ENCODE measurements around the gene ADTRP. TPM values are rescaled to one million over a fixed set of nuclear protein-coding genes. Genes with fewer than 3 reads are reported as not detected.

ADTRP gene
- total and polyA plus RNA-seq, 10 of the 15 experiments (the other 5 are each of a cell fraction or from before 2014, with no cell fraction given), result 0.10 to 2.6 (median 2.1) TPM

GRCh38 chr6:11821781-11822180 is 43.2 kb upstream of the ADTRP start (continued):
- TF ChIP-seq, protein P1, sequence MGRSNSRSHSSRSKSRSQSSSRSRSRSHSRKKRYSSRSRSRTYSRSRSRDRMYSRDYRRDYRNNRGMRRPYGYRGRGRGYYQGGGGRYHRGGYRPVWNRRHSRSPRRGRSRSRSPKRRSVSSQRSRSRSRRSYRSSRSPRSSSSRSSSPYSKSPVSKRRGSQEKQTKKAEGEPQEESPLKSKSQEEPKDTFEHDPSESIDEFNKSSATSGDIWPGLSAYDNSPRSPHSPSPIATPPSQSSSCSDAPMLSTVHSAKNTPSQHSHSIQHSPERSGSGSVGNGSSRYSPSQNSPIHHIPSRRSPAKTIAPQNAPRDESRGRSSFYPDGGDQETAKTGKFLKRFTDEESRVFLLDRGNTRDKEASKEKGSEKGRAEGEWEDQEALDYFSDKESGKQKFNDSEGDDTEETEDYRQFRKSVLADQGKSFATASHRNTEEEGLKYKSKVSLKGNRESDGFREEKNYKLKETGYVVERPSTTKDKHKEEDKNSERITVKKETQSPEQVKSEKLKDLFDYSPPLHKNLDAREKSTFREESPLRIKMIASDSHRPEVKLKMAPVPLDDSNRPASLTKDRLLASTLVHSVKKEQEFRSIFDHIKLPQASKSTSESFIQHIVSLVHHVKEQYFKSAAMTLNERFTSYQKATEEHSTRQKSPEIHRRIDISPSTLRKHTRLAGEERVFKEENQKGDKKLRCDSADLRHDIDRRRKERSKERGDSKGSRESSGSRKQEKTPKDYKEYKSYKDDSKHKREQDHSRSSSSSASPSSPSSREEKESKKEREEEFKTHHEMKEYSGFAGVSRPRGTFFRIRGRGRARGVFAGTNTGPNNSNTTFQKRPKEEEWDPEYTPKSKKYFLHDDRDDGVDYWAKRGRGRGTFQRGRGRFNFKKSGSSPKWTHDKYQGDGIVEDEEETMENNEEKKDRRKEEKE (IDR thresholded peaks at IDR 0.05), result no peak

- SMC1A ChIA-PET (ENCODE audit: uncharacterized antibody, unreplicated experiment), result interaction anchor here (0.6 to 6.9 kb wide), 9 partner anchors 8 to 314 kb away, joined by 3 to 37 read pairs (median 3); no protein-coding TSS in a partner anchor
- Histone ChIP-seq H2AFZ (ENCODE audit: control insufficient read depth, low read depth, low read length) (no peak overlapping the region), H3K4me1 (ENCODE audit: control insufficient read depth, insufficient read depth, low read length) (peaks cover 20% of the 10 kb centered on the region), H4K20me1 (ENCODE audit: control insufficient read depth, insufficient read depth) (no peaks in the 10 kb centered on the region), H3K36me3 (ENCODE audit: control insufficient read depth in 2 of 2, insufficient read depth in 2 of 2, low read length in 1 of 2) (no peaks in the 10 kb centered on the region), H3K4me2 (ENCODE audit: control insufficient read depth, insufficient read depth) (no peak overlapping the region), H3K9me3 (replicated peaks; ENCODE audit: control insufficient read depth, insufficient read depth, low read length) (peaks cover 3% of the 10 kb centered on the region), H3K79me2 (ENCODE audit: control insufficient read depth, insufficient read depth, low read length) (no peaks in the 10 kb centered on the region), H3K27me3 (replicated peaks in 1 of 2; ENCODE audit: control insufficient read depth in 2 of 2, insufficient read depth in 2 of 2, low read length in 1 of 2) (no peaks in the 10 kb centered on the region), H3K4me3 (no peak overlapping the region), H3K9ac (ENCODE audit: control insufficient read depth, insufficient read depth, low read length) (no peak overlapping the region), H3K27ac (ENCODE audit: control insufficient read depth, insufficient read depth) (no peak overlapping the region)
- WGBS (ENCODE audit: insufficient coverage, insufficient replicate concordance, low lambda C conversion rate, missing lambda C conversion rate), result 84% methylated on average over 4 of the region's 4 CpGs
- intact Hi-C loops (cut with micrococcal nuclease; ENCODE audit: unreplicated experiment), result loop anchor here (10.0 kb wide), 1 partner anchor 464 kb away; no protein-coding TSS in a partner anchor
- no peak for FAIRE-seq
- no peak for DNase-seq (ENCODE audit: low read depth, low spot score)
- RAD21 ChIA-PET (ENCODE audit: unreplicated experiment), result interaction anchor here (0.7 to 3.2 kb wide), 3 partner anchors 35 to 466 kb away, joined by 3 to 16 read pairs (median 5); no protein-coding TSS in a partner anchor
- in situ Hi-C loops (cut with MboI), result no loop called here
- no TSS peak for BruUV-seq (replicated peaks)
- POLR2A ChIA-PET, result no interaction called here
- TF ChIP-seq SPI1 (IDR thresholded peaks at IDR 0.05; ENCODE audit: borderline replicate concordance, insufficient read depth, low read depth, low read length) (no peak), ASH2L (IDR thresholded peaks at IDR 0.05; ENCODE audit: borderline replicate concordance, low read depth) (no peak), E2F4 (IDR thresholded peaks at IDR 0.05; ENCODE audit: low read depth, low read length) (no peak), POLR2AphosphoS2 (IDR thresholded peaks at IDR 0.05; ENCODE audit: low read depth, low read length) (no peak), HCFC1 (IDR thresholded peaks at IDR 0.05; ENCODE audit: low read length) (no peak)
- TF ChIP-seq, protein P2, sequence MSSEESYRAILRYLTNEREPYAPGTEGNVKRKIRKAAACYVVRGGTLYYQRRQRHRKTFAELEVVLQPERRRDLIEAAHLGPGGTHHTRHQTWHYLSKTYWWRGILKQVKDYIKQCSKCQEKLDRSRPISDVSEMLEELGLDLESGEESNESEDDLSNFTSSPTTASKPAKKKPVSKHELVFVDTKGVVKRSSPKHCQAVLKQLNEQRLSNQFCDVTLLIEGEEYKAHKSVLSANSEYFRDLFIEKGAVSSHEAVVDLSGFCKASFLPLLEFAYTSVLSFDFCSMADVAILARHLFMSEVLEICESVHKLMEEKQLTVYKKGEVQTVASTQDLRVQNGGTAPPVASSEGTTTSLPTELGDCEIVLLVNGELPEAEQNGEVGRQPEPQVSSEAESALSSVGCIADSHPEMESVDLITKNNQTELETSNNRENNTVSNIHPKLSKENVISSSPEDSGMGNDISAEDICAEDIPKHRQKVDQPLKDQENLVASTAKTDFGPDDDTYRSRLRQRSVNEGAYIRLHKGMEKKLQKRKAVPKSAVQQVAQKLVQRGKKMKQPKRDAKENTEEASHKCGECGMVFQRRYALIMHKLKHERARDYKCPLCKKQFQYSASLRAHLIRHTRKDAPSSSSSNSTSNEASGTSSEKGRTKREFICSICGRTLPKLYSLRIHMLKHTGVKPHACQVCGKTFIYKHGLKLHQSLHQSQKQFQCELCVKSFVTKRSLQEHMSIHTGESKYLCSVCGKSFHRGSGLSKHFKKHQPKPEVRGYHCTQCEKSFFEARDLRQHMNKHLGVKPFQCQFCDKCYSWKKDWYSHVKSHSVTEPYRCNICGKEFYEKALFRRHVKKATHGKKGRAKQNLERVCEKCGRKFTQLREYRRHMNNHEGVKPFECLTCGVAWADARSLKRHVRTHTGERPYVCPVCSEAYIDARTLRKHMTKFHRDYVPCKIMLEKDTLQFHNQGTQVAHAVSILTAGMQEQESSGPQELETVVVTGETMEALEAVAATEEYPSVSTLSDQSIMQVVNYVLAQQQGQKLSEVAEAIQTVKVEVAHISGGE (CRISPR knock-in tag; IDR thresholded peaks at IDR 0.05), result no peak
- no peak for ATAC-seq
- CTCF ChIA-PET, result interaction anchor here (0.6 to 1.8 kb wide), 7 partner anchors 8 to 786 kb away, joined by 3 to 4 read pairs (median 3); no protein-coding TSS in a partner anchor
Measured at GRCh38 chr6:11820821-11821220, 42.2 kb upstream of the ADTRP start.
